Gastroesophageal sphincter (tissue), 3 donors: ENCODE results near the gene SDK1.

Source experiments
- CTCF ChIP-seq, 4 experiments: fragments of 200-600 bp in 2 of 4; fragments of 450-650 bp in 2 of 4; sonication (generic) in 1 of 4; IDR thresholded peaks; one replicate each; pipeline ENCODE4 v1.5.1; 2017 to 2019; ENCODE audit warnings: antibody characterized with exemption in 4 of 4, mild to moderate bottlenecking in 2 of 4, moderate library complexity in 2 of 4
- EP300 ChIP-seq: sonication (generic); formaldehyde crosslinking; IDR thresholded peaks from one replicate; pipeline ENCODE4 v1.6.1; 2017; ENCODE audit warnings: antibody characterized with exemption, mild to moderate bottlenecking
- POLR2A ChIP-seq, 2 donors: fragments of 450-650 bp; IDR thresholded peaks; one replicate each; pipeline ENCODE4 v1.6.1; 2017; ENCODE audit warnings: antibody characterized with exemption in 2 of 2, mild to moderate bottlenecking in 2 of 2, moderate library complexity in 1 of 2
- POLR2AphosphoS5 ChIP-seq: sonication (generic); formaldehyde crosslinking; IDR thresholded peaks from one replicate; pipeline ENCODE4 v1.6.1; 2017; ENCODE audit warnings: antibody characterized with exemption

GRCh38 chr7:4218481-4218880, 917.4 kb downstream of the SDK1 start:
- TF ChIP-seq CTCF (IDR thresholded peaks at IDR 0.05) (no peak), POLR2A (IDR thresholded peaks at IDR 0.05) (no peak), POLR2AphosphoS5 (no peak), EP300 (no peak)
